MM.1S (cell line): ENCODE data around the gene SPATA17.

Experiments
- DNase-seq: peaks from one replicate; pipeline ENCODE4 v3.0.0-alpha.2; 2015
- H2AFZ ChIP-seq: fragments of 300-600 bp; sonication (generic); 2 replicates; pipeline ENCODE4 v1.6.0; 2016; ENCODE audit warnings: antibody characterized with exemption, low read length
- H3F3A ChIP-seq: fragments of 300-600 bp; sonication (generic); 2 replicates; pipeline ENCODE4 v1.6.1; 2016; ENCODE audit warnings: mild to moderate bottlenecking, antibody characterized with exemption, low read length, moderate library complexity, mixed read lengths; ENCODE audit not compliant: insufficient read depth
- H3K27ac ChIP-seq: fragments of 300-600 bp; sonication (generic); 2 replicates; pipeline ENCODE4 v1.5.1; 2016; ENCODE audit warnings: mild to moderate bottlenecking, low read length
- H3K27me3 ChIP-seq: fragments of 300-600 bp; sonication (generic); replicated peaks from 2 replicates; pipeline ENCODE4 v1.6.0; 2016; ENCODE audit warnings: low read length; ENCODE audit not compliant: insufficient read depth
- H3K36me3 ChIP-seq: fragments of 300-600 bp; sonication (generic); replicated peaks from 2 replicates; pipeline ENCODE4 v1.6.1; 2016; ENCODE audit warnings: mild to moderate bottlenecking, low read length, mixed read lengths; ENCODE audit not compliant: insufficient read depth
- H3K4me1 ChIP-seq: fragments of 300-600 bp; sonication (generic); 2 replicates; pipeline ENCODE4 v1.6.1; 2016; ENCODE audit warnings: low read length, mixed read lengths
- H3K4me2 ChIP-seq: fragments of 300-600 bp; sonication (generic); 2 replicates; pipeline ENCODE4 v1.6.0; 2016; ENCODE audit warnings: low read depth, low read length
- H3K4me3 ChIP-seq: fragments of 300-600 bp; sonication (generic); 2 replicates; pipeline ENCODE4 v1.5.1; 2016; ENCODE audit warnings: low read length, mixed read lengths
- H3K79me2 ChIP-seq: fragments of 300-600 bp; sonication (generic); 2 replicates; pipeline ENCODE4 v1.6.1; 2016; ENCODE audit warnings: mixed run types, low read length, mixed read lengths
- H3K9ac ChIP-seq: fragments of 300-600 bp; sonication (generic); 2 replicates; pipeline ENCODE4 v1.6.1; 2016; ENCODE audit warnings: low read length, mixed read lengths
- H3K9me2 ChIP-seq: fragments of 300-600 bp; sonication (generic); replicated peaks from 2 replicates; pipeline ENCODE4 v1.6.1; 2016; ENCODE audit warnings: mild to moderate bottlenecking, low read length, mixed read lengths; ENCODE audit not compliant: insufficient read depth
- H3K9me3 ChIP-seq: fragments of 300-600 bp; sonication (generic); replicated peaks from 2 replicates; pipeline ENCODE4 v1.6.1; 2016; ENCODE audit warnings: mild to moderate bottlenecking, low read length, mixed read lengths; ENCODE audit not compliant: insufficient read depth
- H4K20me1 ChIP-seq: fragments of 300-600 bp; sonication (generic); 2 replicates; pipeline ENCODE4 v1.6.1; 2016; ENCODE audit warnings: mild to moderate bottlenecking, low read length, moderate library complexity, mixed read lengths; ENCODE audit not compliant: insufficient read depth
- CTCF ChIP-seq: fragments of 300-600 bp; sonication (generic); IDR thresholded peaks from 2 replicates; pipeline ENCODE4 v1.5.1; 2016; ENCODE audit warnings: antibody characterized with exemption, low read length, mixed read lengths
- EZH2 ChIP-seq: fragments of 300-600 bp; sonication (generic); optimal IDR thresholded peaks from 2 replicates; pipeline ENCODE3; 2017; ENCODE audit warnings: low read depth, mild to moderate bottlenecking, antibody characterized with exemption, low read length, mixed read lengths
- EZH2phosphoT487 ChIP-seq: fragments of 300-600 bp; sonication (generic); IDR thresholded peaks from 2 replicates; pipeline ENCODE4 v1.6.1; 2018; ENCODE audit warnings: antibody characterized with exemption, low read length

SPATA17 gene

GRCh38 chr1:217660353-217661062 lies 29.4 kb downstream of the SPATA17 start:
- H3K27me3 ChIP-seq, result no peaks in the 10 kb centered on the region
- no peak overlapping the region for H3K4me2 ChIP-seq
- TF ChIP-seq EZH2phosphoT487 (no peak), CTCF (peak; percentile 41), EZH2 (no peak)
- no peaks in the 10 kb centered on the region for H3K79me2 ChIP-seq
- H3F3A ChIP-seq, result no peaks in the 10 kb centered on the region
- no peak overlapping the region for H3K9ac ChIP-seq
- H3K4me3 ChIP-seq, result no peak overlapping the region
- H3K9me2 ChIP-seq, result no peaks in the 10 kb centered on the region
- no peaks in the 10 kb centered on the region for H4K20me1 ChIP-seq
- no peaks in the 10 kb centered on the region for H3K36me3 ChIP-seq
- DNase-seq, result peak; percentile 44
- no peak overlapping the region for H2AFZ ChIP-seq
- no peak overlapping the region for H3K27ac ChIP-seq
- no peaks in the 10 kb centered on the region for H3K9me3 ChIP-seq
- 0 out of 2 replicates have a peak, but pooled peaks cover 6% of the 10 kb centered on the region for H3K4me1 ChIP-seq

GRCh38 chr1:217661407-217661806 lies 30.3 kb downstream of the SPATA17 start:
- H3K27ac ChIP-seq, result no peak overlapping the region

DNA sequence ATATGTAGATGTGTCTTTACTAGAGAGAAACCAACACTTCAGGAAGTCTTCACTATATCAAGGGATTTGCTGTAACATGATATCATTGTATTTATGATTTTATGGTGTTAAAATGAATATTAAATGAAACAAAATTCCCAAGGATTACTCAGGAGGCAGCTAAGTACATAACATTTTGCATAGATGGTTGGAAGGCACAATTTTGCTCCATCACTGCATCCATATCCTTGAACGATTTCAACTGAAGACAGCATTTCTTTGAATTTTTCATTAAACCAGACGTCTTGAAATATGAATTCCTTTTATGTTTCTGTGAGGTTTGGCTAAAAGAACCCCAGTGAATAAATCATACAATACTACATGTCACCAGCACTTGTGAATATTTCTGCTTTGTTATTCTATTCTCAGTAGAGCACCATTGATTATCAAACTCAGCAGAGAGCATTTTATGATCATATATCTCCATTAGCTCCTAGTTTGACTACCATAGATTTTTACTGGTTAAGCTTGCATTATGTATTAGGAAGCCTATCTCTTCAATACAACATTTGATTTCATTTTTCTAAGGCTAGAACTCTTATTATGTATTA lies 37.3 kb downstream of the SPATA17 start:
- no peak overlapping the region for H3K9ac ChIP-seq
- no peak for DNase-seq
- no peak overlapping the region for H3K27ac ChIP-seq
- no peaks in the 10 kb centered on the region for H3K9me3 ChIP-seq
- no peaks in the 10 kb centered on the region for H3K36me3 ChIP-seq
- no peaks in the 10 kb centered on the region for H4K20me1 ChIP-seq
- no peak overlapping the region for H3K4me3 ChIP-seq
- no peak overlapping the region for H3K4me2 ChIP-seq
- H3K9me2 ChIP-seq, result no peaks in the 10 kb centered on the region
- no peak overlapping the region for H2AFZ ChIP-seq
- TF ChIP-seq EZH2 (no peak), EZH2phosphoT487 (no peak), CTCF (no peak)
- no peaks in the 10 kb centered on the region for H3K27me3 ChIP-seq
- H3F3A ChIP-seq, result no peaks in the 10 kb centered on the region
- H3K79me2 ChIP-seq, result no peaks in the 10 kb centered on the region
- H3K4me1 ChIP-seq, result no peaks in the 10 kb centered on the region

More at GRCh38 chr1:217661407-217661806, 30.3 kb downstream of the SPATA17 start:
- Histone ChIP-seq H3K36me3 (no peaks in the 10 kb centered on the region), H4K20me1 (no peaks in the 10 kb centered on the region), H3F3A (no peaks in the 10 kb centered on the region), H3K9ac (no peak overlapping the region), H2AFZ (peak overlapping the region; percentile 26), H3K4me3 (no peak overlapping the region), H3K79me2 (no peaks in the 10 kb centered on the region), H3K9me2 (no peaks in the 10 kb centered on the region), H3K4me2 (no peak overlapping the region), H3K9me3 (no peaks in the 10 kb centered on the region), H3K4me1 (0 out of 2 replicates have a peak, but pooled peaks cover 6% of the 10 kb centered on the region), H3K27me3 (no peaks in the 10 kb centered on the region)
- TF ChIP-seq CTCF, result no peak
- TF ChIP-seq EZH2phosphoT487, result no peak
- no peak for TF ChIP-seq EZH2
- DNase-seq, result no peak
